ENCODE measurements around the gene IFIT3. TPM values are rescaled to one million over a fixed set of nuclear protein-coding genes. Genes with fewer than 3 reads are reported as not detected.

Gene IFIT3
- total RNA-seq, 1 donor from 2014 or later, result 1.9 TPM

DNA sequence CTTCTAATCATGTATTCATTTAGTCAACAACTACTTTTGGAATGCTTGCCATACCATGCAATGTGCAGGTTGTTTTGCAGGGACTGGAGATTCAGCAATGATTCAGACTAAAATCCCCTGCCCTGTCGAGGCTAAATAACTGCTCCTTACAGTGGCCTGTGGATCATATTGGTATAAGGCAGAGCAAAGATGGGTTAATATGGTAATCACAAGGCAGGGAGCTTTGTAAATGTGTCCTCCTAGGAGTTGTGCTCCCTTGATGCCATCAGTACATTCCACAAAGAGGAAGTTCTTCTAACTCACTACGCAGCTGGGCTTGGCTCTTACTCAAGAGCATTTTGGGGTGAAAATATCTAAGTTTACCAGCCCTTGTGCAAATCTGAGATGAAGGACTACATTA is 26.6 kb upstream of the IFIT3 start:
- no peak for DNase-seq (ENCODE audit: low spot score in 2 of 2)
- Histone ChIP-seq H3K4me3 (peak overlapping the region; percentile 46 to 66), H3K27me3 (no peaks in the 10 kb centered on the region), H3K36me3 (peaks cover 0 to 4% of the 10 kb centered on the region in 2 donors), H3K9me3 (peaks cover 0 to 2% of the 10 kb centered on the region in 2 donors), H3K27ac (peak overlapping the region; percentile 87 to 90), H3K4me1 (peaks cover 4 to 16% of the 10 kb centered on the region in 2 donors)
- intact Hi-C loops (cut with DNase I), result loop anchor here (1.0 kb wide), 1 partner anchor 17 kb away; no protein-coding TSS in a partner anchor
- TF ChIP-seq, protein P1, sequence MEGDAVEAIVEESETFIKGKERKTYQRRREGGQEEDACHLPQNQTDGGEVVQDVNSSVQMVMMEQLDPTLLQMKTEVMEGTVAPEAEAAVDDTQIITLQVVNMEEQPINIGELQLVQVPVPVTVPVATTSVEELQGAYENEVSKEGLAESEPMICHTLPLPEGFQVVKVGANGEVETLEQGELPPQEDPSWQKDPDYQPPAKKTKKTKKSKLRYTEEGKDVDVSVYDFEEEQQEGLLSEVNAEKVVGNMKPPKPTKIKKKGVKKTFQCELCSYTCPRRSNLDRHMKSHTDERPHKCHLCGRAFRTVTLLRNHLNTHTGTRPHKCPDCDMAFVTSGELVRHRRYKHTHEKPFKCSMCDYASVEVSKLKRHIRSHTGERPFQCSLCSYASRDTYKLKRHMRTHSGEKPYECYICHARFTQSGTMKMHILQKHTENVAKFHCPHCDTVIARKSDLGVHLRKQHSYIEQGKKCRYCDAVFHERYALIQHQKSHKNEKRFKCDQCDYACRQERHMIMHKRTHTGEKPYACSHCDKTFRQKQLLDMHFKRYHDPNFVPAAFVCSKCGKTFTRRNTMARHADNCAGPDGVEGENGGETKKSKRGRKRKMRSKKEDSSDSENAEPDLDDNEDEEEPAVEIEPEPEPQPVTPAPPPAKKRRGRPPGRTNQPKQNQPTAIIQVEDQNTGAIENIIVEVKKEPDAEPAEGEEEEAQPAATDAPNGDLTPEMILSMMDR (IDR thresholded peaks at IDR 0.05), result no peak

- H3K4me3 ChIP-seq, result peak within 1 kb of the TSS; percentile 46 to 66
- peak within 1 kb of the TSS; percentile 87 to 90 for H3K27ac ChIP-seq
- no peaks in the 10 kb centered on the region for H3K27me3 ChIP-seq
- intact Hi-C loops (cut with DNase I), result loop anchor here (1.0 to 2.0 kb wide), 2 partner anchors 18 to 27 kb away; no protein-coding TSS in a partner anchor
- H3K36me3 ChIP-seq, result peaks cover 0 to 9% of the 10 kb centered on the region in 2 donors
- DNase-seq (ENCODE audit: low spot score in 2 of 2), result no peak
- H3K9me3 ChIP-seq, result peaks cover 0 to 2% of the 10 kb centered on the region in 2 donors
- TF ChIP-seq, protein P1 (IDR thresholded peaks at IDR 0.05), result no peak
- peaks cover 4 to 16% of the 10 kb centered on the region in 2 donors for H3K4me1 ChIP-seq
These were observed 25.9 kb upstream of the IFIT3 start, which contains the start of gene IFIT2 for GRCh38 chr10:89301721-89302445. IFIT2 (plus strand) TSS chr10:89302046; CDS start chr10:89302124, 78 bp downstream.

- Histone ChIP-seq H3K4me1 (peaks cover 4 to 16% of the 10 kb centered on the region in 2 donors), H3K9me3 (peaks cover 0 to 2% of the 10 kb centered on the region in 2 donors), H3K27ac (peak overlapping the region; percentile 87 to 90), H3K27me3 (no peaks in the 10 kb centered on the region), H3K4me3 (peak overlapping the region; percentile 46 to 66), H3K36me3 (peaks cover 0 to 9% of the 10 kb centered on the region in 2 donors)
- TF ChIP-seq, protein P1 (IDR thresholded peaks at IDR 0.05), result no peak
- no peak for DNase-seq (ENCODE audit: low spot score in 2 of 2)
- intact Hi-C loops (cut with DNase I), result loop anchor here (2.0 kb wide), 1 partner anchor 26 kb away; no protein-coding TSS in a partner anchor
These were observed 25.2 kb upstream of the IFIT3 start for GRCh38 chr10:89302625-89303024.

GRCh38 chr10:89303161-89303560 is 24.6 kb upstream of the IFIT3 start:
- Histone ChIP-seq H3K27ac (peak overlapping the region in 1 of 2 donors; percentile 87), H3K4me3 (peak overlapping the region; percentile 46 to 66), H3K9me3 (peaks cover 0 to 2% of the 10 kb centered on the region in 2 donors), H3K27me3 (no peaks in the 10 kb centered on the region), H3K4me1 (peaks cover 4 to 16% of the 10 kb centered on the region in 2 donors), H3K36me3 (peaks cover 0 to 9% of the 10 kb centered on the region in 2 donors)
- TF ChIP-seq, protein P1 (IDR thresholded peaks at IDR 0.05), result no peak
- DNase-seq (ENCODE audit: low spot score in 2 of 2), result no peak
- intact Hi-C loops (cut with DNase I), result loop anchor here (2.0 kb wide), 1 partner anchor 26 kb away; no protein-coding TSS in a partner anchor

- Histone ChIP-seq H3K4me3 (peak overlapping the region in 1 of 2 donors; percentile 66), H3K36me3 (peaks cover 0 to 14% of the 10 kb centered on the region in 2 donors), H3K9me3 (peaks cover 0 to 2% of the 10 kb centered on the region in 2 donors), H3K27me3 (no peaks in the 10 kb centered on the region), H3K27ac (no peak overlapping the region), H3K4me1 (peaks cover 4 to 16% of the 10 kb centered on the region in 2 donors)
- intact Hi-C loops (cut with DNase I), result no loop called here
- no peak for DNase-seq (ENCODE audit: low spot score in 2 of 2)
- TF ChIP-seq, protein P1 (IDR thresholded peaks at IDR 0.05), result no peak
These were observed 23.8 kb upstream of the IFIT3 start for GRCh38 chr10:89304026-89304425.

All from ascending aorta (tissue), 2 donors.